ENCODE measurements around the gene VPS37C.
A peak's percentile ranks its signal among the peaks of the same experiment; 100 is the strongest.

VPS37C gene

GRCh38 chr11:61133145-61133544 is 28.1 kb downstream of the VPS37C start:
- DNase-seq (ENCODE audit: low read depth, low spot score) = no peak

DNA sequence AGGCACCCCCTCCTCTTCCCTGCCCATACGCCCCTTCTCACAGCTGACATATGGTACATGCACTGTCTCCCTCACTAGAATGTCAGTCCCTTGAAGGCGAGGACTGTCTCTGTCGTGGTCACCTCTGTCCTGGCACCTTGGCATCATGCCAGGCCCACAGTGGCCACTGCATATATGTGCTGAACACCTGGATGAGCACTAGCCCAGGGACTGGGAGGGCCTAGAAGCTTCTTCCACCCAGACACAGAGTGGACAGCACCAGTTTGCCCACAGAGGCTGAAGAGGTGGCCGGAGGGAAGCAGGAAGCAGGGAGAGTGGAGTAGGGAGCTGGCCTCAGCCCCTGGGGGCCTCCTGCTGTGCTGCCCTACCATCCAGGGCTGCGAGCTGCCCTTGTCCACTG is 28.6 kb downstream of the VPS37C start:
- no peak for DNase-seq (ENCODE audit: low read depth, low spot score)

DNA sequence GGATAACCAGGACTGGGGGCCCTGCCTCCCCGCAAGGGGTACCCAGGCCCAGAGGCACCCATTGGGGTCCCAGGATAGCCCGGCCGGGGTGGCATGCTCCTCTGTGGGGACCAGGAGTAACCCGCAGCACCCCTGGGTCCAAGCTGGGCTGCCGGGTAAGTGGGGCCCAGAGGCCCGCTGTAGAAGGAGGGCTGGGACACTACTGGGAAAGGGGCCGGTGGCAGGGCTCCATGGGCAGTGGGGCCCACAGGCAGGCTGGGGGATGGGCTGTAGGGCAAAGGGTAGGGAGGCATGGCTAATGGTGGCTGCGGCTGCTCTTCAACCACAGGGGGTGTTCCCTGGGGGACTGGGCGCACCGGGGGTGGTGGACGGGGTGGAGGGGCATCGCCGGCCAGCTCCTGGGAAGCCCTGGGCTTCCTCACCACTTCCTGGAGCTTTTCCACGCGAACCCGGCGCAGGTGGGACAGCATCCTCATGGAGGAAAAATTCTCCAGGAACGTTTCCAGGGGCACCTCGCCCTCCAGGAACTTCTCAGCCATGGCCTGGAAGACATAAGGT is 29.1 kb downstream of the VPS37C start:
- DNase-seq (ENCODE audit: low read depth, low spot score) = no peak

DNA sequence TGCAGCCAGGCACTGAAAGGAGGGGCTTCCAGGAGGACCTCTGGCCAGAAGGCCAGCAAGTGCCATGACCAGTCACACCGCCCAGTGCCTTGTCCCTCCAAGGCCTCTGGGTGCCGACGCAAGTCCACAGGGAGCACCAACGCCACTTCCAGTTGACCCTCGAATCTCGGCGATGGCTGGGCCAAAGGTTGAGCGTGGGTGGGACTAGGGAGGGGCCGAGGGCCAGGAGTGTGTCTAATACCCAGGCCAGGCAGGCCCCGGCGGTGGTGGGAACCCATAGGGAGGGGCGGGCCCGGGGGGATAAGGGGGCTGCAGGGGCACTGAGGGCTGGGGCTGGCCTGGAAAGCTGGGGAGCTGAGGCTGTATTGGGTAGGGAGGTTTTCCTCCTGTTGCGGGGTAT is 29.6 kb downstream of the VPS37C start:
- DNase-seq (ENCODE audit: low read depth, low spot score) = no peak

- DNase-seq (ENCODE audit: low read depth, low spot score) = no peak
Measured at GRCh38 chr11:61131186-61131585, 30.0 kb downstream of the VPS37C start.

DNA sequence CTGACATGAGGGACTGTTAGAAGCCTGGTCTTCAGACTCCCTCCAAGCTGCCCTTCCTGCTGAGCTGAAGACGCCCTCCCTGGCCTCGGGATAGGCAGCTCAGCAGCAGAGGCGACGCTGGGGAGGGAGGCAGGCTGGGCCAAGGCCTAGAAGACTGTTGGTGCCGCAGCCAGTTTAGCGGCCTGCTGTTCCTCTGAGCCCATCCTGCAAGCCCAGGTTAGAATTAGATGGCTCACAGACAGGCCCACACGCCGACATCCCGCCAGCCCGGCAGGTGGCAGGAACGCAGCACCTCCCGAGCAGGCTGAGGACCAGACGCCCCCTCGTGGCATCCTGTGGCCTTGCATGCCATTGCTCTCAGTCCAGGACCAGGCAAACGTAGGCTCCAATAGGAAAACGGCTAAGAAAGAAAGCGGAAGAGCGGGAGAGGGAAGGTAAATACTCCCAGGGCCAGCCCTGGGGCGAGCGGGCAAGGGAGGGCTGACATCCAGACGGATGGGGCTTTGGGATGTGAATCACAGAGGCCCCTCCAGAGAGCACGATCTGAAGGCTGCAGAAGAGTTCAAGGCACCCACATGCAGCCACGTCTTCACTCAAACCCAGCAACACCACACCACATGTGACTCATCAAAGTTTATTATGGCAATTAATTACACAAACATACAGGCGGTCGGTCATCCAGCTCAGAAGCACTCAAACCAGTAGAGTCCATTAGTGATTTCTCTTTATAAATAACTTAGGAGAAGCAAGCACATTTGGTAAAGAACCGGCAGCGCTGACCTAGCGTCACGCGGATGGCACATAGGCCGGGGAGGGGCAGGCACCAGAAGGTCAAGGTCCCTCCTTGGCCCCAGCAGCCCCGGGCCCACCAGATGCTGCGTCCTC is 31.3 kb downstream of the VPS37C start:
- DNase-seq (ENCODE audit: low read depth, low spot score) = peak; percentile 49

GRCh38 chr11:61128947-61129638 is 32.1 kb downstream of the VPS37C start:
- DNase-seq (ENCODE audit: low read depth, low spot score) = no peak

GRCh38 chr11:61127991-61128390 is 33.2 kb downstream of the VPS37C start:
- no peak for DNase-seq (ENCODE audit: low read depth, low spot score)

DNA sequence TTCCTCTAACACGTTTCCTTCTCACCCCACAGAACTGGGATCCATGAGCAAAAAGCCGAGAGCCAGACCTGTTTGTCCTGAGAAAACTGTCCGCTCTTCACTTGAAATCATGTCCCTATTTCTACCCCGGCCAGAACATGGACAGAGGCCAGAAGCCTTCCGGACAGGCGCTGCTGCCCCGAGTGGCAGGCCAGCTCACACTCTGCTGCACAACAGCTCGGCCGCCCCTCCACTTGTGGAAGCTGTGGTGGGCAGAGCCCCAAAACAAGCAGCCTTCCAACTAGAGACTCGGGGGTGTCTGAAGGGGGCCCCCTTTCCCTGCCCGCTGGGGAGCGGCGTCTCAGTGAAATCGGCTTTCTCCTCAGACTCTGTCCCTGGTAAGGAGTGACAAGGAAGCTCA is 35.0 kb downstream of the VPS37C start:
- DNase-seq (ENCODE audit: low read depth, low spot score) = no peak

DNA sequence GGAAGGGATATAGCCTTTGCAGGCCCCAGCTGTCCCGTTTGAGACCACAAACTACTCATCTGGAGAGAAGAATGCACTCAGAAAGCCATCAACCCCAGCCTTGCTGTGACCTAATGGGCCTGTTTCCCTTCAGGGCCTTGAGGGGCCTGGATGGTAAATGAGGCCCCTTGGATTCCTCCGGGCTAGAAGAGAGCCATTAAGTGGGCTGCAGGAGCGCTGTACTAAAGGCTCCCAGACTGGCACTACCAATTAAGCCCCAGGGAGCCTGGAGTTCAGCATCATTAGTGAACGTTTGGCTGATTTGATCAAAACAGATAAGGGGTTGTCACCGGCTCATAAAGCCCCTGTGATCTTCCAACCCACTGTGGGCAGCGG is 35.9 kb downstream of the VPS37C start:
- DNase-seq (ENCODE audit: low read depth, low spot score) = no peak

- no peak for DNase-seq (ENCODE audit: low read depth, low spot score)
Measured at GRCh38 chr11:61124574-61125309, 36.5 kb downstream of the VPS37C start.

DNA sequence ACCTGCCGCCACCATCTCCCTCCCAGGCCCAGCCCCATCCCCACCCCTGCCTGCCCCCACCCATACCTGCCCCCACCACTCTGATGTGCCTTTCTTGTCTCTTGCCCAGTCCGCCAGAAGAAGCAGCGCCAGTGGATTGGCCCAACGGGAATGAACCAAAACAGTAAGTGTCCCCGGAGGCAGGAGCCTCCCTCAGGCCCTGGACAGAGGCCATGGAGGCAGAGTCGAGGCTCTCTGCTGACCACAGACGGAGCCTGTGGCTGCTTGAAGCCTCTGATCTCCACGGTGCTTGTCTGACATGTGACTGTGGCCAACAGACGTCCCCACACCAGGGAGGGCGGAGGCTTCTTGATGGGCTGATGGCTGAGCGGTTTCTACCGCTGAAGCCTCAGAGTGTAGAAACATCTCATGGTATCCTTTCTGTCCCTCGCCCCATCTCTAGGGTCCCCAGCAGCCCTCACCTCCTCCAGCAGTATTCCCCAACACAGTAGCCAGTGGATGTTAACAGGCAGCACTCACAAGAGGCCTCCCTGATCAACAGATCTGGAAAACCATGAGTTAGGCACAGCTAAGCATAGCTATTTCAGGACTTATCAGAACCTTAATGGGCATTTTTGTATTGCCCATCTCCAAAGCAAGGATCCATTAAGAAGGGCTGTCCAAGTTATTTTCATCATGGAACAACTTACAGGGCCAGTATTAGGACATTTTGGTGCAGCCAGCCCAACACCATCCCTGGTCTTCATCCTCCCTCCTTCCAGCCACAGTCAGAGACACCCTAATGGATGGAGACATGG is 37.3 kb downstream of the VPS37C start:
- DNase-seq (ENCODE audit: low read depth, low spot score) = no peak

- no peak for DNase-seq (ENCODE audit: low read depth, low spot score)
Measured at GRCh38 chr11:61122761-61123160, 38.5 kb downstream of the VPS37C start.

- DNase-seq (ENCODE audit: low read depth, low spot score) = no peak
Measured at GRCh38 chr11:61121917-61122316, 39.3 kb downstream of the VPS37C start.

- DNase-seq (ENCODE audit: low read depth, low spot score) = no peak
Measured at GRCh38 chr11:61121192-61121831, 39.9 kb downstream of the VPS37C start.

DNA sequence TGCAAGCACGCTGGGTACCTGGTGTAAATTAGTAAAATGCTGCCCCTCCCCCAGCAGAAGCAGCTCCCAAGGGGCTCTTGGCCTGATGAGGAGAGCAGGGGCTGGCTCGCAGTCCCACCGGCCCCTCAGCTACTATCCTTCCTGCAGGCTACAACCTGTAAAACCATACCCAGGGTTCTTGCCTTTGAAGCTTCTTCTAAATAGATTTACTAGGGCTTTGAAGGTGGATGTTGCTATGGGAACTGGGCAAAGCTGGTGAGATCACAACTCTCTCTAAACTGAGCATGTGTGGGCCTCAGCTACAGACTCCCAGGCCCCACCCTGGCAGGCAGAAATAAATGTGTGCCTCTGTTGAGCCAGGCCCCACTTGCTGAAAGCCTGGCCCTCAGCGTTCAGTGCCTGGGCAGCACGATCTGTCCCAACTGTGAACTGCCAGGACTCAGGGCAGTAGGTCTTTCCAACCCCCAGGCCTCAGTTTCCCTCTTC is 40.5 kb downstream of the VPS37C start:
- DNase-seq (ENCODE audit: low read depth, low spot score) = no peak

- DNase-seq (ENCODE audit: low read depth, low spot score) = no peak
Measured at GRCh38 chr11:61120099-61120705, 41.0 kb downstream of the VPS37C start.

DNA sequence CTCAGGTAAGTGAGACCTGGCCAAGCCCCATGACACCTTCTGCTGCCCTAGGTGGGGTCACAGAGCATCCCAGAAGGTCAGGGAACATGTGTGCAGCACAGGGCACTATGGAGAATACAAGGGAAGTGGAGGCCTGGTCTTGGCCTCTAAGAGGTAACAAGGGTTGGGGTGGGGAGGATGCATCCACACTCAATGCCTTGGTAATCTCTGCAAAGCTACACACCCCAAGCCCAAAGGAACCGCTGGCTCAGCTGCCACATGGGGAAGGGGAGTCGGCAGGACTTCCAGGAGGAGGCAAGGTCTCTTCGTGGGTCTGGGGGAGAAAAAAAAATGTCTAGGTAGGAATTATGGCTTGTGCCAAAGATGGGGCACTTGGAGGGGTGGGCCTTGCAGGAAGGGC is 41.7 kb downstream of the VPS37C start:
- no peak for DNase-seq (ENCODE audit: low read depth, low spot score)

- no peak for DNase-seq (ENCODE audit: low read depth, low spot score)
Measured at GRCh38 chr11:61119055-61119454, 42.2 kb downstream of the VPS37C start.

DNA sequence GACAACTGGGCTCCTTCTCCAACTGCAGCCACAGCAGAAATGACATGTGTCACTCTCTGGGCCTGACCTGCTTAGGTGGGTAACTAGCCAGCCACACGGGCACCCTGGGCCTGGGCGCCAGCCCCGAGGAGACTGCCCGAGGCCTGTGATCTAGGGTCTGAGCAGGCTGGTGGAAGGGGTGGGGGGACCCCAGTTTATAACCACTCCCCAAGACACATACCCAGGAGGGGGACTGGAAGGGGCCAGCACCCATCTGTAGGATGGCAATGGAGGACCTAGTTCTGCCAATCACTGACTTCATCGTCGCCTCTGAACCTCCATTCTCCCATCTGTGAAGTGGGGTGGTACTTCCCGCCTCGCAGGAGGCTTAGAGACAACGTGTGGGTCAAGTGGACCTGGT is 42.8 kb downstream of the VPS37C start:
- no peak for DNase-seq (ENCODE audit: low read depth, low spot score)
